Epithelial cell of esophagus (primary cell): Measurements from ENCODE around the gene DST.

Experiments
- DNase-seq: peaks from one replicate; pipeline ENCODE4 v3.0.0; 2010; ENCODE audit warnings: low read depth
- H3K4me3 ChIP-seq: 2 replicates; pipeline ENCODE4 v1.5.1; 2011; ENCODE audit warnings: mild to moderate bottlenecking, low read length, control low read depth
- CTCF ChIP-seq: IDR thresholded peaks from 2 replicates; pipeline ENCODE4 v1.5.1; 2011; ENCODE audit warnings: low read depth, mild to moderate bottlenecking, low read length, control low read depth, inconsistent platforms; ENCODE audit not compliant: insufficient read depth; ENCODE audit errors: missing control alignments

Gene DST

GRCh38 chr6:56417823-56418222 is 224.9 kb downstream of the DST start:
- TF ChIP-seq CTCF = no peak
- no peak overlapping the region for H3K4me3 ChIP-seq
- no peak for DNase-seq

- no peak for TF ChIP-seq CTCF
- no peak overlapping the region for H3K4me3 ChIP-seq
- DNase-seq = no peak
These were observed 226.4 kb downstream of the DST start for GRCh38 chr6:56416247-56416646.

GRCh38 chr6:56408976-56409375 is 233.7 kb downstream of the DST start:
- TF ChIP-seq CTCF = no peak
- H3K4me3 ChIP-seq = no peak overlapping the region
- DNase-seq = no peak
